NCI-H1092 (cell line): Measurements from ENCODE around the gene SUGCT.
"Not testable (repeated sequence)": the region's sequence is repeated elsewhere in the genome, so short reads cannot be mapped to it uniquely, and the experiment has no call there.

Experiments
- DNase-seq: peaks from one replicate; lab custom pipeline; 2025; lab: John Stamatoyannopoulos, UW

Gene SUGCT

DNA sequence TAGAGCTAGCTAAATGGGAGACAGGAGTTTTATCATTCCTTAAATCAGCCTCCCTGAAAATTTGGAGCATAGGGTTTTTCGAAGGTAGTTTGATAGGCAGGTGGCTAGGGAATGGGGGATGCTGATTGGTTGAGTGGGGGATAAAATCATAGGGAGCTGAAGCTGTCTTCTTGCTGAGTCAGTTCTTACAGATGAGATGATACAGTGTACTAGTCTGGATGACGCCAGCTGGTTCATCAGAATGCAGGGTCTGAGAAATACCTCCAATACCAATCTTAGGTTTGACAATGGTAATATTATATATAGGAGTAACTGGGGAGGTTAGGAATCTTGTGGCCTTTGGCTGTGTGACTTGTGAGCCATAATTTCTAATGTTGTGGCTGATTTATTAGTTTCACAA is 271.2 kb downstream of the SUGCT start:
- no peak for DNase-seq

DNA sequence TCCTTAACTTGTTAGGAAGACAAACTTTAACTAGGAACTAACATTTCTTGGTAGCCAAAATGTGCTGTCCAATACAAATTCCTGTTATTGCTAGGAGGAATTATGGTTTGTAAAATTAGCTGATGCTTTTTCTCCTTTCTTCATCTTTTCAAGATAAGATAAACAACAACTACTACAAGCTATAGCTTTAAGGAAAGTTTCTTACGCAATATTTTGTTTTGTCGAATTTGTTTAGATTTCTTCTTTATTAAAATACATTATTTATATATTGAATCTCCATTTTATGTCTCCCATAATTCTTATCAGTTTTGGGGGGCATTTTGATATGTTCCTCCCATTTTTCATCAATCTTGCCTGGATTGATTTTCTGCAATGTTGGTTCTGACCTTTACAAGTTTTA is 277.5 kb downstream of the SUGCT start:
- no peak for DNase-seq

DNA sequence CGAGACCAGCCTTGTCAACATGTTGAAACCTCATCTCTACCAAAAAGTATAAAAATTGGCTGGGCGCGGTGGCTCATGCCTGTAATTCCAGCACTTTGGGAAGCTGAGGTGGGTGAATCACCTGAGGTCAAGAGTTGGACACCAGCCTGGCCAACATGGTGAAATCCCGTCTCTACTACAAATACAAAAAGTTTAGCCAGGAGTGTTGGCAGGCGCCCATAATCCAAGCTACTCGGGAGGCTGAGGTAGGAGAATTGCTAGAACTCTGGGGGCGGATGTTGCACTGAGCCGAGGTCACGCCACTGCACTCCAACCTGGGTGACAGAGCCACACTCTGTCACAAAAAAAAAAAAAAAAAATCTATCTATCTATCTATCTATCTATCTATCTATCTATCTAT is 279.9 kb downstream of the SUGCT start:
- not testable (repeated sequence) for DNase-seq

DNA sequence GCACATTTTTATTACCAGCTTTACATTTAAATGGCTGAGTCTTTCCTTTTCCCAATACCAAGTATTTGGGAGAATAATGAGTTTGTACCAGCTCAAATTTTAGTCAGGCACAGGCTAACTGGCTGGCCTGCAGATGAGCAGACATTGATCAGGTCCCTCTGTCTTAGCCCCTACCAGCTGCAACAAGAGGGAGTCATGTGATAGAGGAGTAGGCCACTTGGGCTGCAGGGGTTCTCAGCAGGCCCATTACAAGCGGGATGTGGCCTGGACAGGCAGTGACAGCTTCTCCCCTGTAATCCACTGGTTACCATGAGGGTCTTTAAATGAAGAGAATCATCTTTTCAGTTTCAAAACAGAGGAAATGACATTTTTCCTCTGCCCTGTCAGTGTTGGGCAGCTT is 283.6 kb downstream of the SUGCT start:
- DNase-seq: no peak

DNA sequence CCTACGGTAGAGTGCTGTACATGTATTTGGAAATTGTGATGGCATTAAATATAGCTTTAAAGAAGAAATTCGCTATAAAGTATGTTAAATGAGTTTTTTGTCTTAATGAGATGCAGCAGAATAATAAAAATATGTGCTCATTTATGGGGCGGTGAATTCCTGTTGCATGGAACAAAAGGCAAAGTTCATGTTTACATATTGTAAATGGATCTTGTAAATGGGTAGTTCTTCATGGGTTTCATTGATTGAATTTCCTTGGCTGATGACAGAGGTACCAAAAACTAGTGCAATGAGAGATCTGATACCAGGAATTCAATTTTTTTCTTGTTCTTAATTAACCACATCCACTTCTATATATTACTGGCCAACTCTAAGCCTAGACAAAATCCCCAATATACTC is 284.2 kb downstream of the SUGCT start:
- DNase-seq: no peak

DNA sequence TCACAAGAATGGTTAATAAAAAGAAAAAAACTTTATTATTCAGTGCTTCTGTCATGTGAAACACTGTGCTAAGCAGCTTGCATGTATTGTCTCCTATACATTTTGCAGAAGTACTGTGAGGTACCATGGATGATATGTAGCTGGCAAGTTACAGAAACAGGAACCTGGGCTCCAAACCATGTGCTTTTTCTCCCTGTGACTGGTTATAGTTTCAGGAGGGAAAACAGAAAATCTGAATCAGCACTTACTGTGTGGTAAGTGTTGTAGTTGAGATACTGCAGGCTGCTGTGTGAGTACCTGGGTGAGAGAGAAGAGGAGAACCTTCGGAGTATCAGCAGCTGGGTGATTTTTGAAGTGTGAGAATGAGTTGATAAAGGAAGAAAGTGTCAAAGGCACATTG is 285.0 kb downstream of the SUGCT start:
- DNase-seq: no peak

DNA sequence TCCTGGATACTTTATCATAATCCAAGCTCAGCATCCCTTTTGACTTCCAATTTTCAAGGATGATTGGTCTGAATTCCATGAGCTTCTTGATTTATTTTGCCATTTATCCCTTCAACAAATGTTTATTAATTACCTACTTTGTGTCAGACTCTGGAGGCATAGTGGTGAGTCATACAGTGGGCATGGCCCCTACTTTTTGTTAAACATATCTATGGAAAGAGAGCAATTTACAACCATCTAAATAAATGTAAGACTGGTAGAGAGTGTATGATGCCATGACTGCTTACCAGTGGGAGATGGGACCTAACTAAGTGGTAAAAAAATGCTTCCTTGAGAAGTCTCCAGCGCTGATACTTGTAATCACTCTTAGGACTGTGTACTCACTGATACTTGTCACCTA is 286.6 kb downstream of the SUGCT start:
- DNase-seq: no peak

DNA sequence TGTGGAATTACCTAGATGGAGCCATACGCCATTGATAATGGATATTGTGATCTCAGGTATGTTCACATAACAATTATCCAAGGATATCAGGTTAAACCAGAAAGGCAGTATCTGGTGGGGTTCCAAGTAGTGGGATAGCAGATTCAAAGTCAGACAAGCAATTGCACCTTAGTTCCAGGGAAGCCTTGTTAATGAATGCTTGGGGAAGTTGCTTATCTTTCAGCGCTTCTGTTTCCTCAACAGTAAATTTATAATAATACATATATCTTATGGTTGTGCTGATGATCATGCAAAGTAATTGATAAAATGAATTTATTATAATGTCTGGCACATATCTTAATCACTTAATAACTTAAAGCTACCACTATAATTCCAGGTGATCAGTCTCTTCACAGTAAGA is 290.9 kb downstream of the SUGCT start:
- no peak for DNase-seq

DNA sequence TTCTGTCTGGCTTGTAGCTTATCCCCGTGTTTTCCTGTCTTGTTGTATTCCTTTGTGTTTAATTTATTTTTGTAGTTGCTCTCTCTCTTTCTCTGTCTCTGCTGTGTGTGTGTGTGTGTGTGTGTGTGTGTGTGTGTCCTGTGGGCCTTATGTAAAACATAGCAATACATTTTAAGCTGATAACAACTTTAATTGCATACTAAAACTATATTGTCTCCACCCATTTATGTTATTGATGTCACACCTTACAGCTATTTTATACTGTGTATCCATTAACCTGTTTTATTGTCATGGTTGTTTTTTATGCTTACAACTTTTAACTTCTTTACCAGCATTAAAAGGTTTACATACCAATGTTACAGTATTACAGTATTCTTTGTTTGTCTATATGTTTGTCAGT is 293.6 kb downstream of the SUGCT start:
- DNase-seq: no peak

DNA sequence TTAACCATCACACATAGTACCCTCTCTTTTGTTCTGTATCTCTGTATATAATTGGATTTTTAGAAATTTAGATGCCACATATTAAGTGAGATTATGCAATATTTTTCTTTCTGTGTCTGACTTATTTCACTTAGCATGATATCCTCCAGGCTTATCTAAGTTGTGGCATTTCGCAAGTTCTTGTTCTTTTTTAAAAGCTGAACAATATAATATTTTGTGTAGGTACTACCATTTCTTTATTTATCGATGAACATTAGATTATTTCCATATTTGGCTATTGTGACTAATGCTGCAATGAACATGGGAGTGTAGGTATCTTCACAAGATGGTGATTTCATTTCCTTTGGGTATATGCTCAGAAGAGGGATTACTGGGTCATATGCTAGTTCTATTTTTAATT is 295.0 kb downstream of the SUGCT start:
- DNase-seq: no peak

DNA sequence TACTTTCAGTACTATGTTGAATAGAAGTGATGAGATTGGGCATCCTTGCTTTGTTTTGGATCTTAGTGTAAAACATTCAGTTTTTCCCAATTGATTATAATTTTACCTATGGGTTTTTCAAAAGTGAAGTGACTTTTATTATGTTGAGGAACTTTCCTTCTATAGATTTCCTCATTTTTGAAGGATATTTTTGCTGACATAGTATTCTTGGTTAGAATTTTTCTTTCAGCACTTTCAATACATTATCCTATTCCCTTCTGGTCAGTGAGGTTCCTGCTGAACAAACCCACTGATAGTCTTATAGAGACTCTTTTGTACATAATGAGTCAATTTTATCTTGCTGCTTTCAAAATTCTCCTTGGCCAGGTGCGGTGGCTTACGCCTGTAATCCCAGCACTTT is 297.2 kb downstream of the SUGCT start:
- no peak for DNase-seq

DNA sequence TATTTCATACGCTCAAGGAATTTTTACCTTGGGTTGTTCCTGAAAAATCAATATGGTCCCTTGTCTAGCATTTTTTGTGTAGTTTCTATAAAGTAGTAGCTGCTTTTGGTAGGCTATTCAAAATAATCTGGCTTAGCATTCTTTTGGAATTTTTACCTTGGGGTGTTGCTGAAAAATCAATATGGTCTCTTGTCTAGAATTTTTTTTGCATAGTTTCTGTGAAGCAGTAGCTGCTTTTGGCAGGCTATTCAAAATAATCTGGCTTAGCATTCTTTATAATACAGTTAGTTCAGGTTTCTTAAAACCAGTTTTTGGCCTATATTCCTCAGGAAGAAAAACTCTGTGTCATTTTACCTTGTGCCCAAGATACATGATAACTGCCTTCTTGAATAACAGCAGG is 301.9 kb downstream of the SUGCT start:
- no peak for DNase-seq

DNA sequence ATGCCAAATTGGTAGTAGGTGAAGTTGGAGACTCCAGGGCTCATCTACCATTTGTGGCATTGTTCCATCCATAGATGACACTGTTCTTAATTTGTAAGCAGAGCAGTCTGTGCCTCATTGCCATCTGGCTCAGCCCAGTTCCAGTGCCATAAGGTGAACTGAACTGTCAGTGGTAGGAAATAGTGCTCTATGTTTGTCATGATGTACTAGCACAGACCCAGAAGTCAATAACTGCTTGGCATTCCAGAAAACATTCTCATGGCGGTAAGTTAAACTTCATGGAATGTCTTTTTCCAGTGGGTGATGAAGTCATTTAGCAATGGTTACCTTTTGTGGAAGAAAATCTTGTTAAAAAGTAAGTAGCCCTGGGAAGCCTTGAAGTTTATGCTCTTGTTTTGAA is 302.7 kb downstream of the SUGCT start:
- no peak for DNase-seq

DNA sequence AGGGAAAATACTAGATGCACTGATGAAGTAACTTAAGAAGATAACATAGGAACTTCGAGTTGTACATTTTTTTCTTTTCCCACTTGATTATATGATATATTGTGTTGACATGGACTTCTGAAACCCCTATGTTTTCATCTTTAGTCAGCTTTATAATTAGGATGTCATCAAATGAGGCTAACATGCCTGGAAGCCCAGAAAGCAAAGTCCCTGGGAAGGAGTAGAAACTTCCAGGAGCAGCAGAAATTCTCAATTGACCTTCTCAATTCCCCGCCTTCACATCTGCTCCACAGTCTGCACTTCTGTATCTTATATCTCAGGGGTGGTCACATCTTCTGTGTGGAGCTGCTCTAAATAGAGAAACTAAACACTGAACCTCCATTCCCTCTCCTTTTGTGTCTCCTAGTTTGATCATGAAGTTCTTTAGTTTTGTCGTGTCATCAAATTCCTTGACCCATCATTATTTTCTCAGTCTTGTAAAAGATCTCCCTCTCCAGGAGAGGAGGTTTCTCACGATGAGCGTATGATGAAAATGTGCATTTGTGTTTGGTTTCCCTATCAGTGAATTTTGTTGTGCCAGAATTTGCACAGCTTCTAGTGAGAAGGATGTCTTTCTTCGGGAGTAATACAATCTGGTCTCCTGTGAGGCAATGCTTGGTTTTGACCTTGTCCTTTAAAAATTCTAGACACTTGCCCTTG is 303.3 kb downstream of the SUGCT start:
- no peak for DNase-seq

DNA sequence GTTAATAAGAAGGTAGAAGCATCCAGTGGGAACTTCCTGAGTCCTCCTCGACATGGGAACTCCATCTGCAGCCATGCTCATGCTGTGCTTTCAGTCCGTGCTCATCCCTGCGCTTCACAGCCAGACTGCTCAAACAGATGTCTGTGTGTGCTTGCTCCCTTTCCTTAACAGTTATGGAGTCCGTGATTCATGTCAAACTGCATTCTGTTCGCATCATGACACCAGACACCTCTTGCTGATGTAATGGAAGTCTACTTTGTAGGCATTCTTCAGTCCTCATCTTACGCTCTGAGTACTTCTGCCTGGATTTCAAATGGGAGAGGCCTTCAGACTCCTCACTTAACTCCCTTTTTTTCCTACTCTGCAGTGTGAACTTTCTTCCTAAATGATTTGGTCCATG is 304.9 kb downstream of the SUGCT start:
- no peak for DNase-seq

DNA sequence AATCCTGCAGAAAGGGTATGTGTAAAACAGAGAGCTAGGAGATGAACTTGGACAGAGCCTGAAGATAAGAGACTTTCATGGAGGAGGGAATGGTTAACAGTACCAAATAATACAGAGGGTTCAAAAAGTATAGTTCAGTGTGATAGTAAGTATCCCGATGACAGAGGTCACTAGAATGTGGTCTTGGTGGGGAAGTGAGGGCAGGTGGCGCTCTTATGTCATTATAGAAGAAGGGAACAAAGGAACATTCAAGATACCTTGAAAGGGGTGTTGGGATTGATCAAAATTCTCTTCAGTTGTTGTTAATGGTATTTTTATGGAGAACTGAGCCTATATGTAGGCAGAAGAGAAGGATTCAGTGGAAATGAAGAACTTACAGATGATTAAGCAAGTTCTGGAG is 312.5 kb downstream of the SUGCT start:
- no peak for DNase-seq

DNA sequence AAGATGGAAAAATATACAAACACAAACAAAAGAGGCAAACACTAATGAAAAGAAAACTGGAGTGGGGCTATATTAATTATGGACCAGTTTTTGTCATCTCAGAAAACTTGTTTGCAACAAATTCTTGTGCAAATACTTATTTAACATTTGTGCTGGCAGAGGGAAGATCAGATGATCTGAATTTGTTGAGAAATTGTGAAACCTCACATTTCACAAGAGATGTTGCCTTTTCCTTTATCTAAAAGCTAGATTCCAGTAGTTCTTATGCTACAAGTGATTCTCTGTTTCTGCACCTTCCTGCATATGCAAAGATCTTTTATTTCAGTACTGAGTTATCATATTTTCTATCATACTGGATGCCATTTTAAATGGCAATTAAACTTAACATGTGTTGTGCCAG is 320.7 kb downstream of the SUGCT start:
- no peak for DNase-seq

DNA sequence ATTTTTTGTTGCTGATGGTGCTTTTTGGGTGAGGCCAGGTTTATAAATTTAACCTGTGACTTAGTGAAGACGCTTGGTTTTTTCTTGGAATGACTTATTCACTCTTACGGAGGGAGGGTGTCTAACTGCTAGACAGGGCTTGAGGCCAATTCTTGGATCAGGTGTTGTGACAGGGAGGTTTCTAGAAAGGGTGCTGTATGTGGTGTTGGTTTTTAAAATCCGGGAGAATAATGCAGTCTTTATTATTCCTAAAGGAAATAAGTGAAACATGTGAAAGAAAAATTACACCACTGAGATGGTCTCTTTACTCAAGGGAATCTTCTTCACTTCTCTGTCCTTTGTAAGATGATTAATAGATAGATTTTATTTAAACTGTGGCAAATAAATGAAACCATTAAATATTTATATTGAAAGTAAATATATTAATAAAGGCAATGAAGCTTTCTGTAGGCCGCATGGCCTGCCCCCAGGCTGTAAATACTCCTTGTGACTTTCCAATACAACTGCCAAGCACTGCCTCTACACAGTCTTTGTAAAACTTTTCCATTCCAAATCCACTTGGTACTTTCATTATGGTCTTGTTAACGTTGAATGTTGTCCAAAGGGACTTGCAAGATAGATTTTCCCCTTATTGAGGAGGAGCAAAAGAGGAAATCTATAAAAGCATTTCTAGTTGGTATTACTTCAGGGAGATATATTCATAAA is 323.1 kb downstream of the SUGCT start:
- no peak for DNase-seq

DNA sequence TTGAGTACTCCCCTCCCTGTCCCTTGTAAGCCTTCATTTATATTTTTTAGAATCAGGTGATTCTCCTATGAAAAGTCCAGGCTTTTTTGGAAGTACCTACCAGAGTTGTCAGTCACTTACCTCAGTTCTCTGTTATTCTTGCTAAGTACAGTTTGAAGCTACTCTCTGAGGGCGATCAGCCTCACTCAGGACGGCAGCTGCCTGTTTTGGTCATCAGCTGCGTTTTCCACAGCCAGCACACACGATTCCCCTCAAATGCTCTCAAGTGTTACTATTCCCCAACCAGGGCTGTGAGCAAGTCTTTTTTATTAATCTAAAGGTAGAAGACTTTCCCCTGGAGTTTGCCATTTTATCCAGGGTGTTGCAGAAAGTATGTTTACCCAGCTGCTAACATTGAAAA is 328.6 kb downstream of the SUGCT start:
- no peak for DNase-seq

DNA sequence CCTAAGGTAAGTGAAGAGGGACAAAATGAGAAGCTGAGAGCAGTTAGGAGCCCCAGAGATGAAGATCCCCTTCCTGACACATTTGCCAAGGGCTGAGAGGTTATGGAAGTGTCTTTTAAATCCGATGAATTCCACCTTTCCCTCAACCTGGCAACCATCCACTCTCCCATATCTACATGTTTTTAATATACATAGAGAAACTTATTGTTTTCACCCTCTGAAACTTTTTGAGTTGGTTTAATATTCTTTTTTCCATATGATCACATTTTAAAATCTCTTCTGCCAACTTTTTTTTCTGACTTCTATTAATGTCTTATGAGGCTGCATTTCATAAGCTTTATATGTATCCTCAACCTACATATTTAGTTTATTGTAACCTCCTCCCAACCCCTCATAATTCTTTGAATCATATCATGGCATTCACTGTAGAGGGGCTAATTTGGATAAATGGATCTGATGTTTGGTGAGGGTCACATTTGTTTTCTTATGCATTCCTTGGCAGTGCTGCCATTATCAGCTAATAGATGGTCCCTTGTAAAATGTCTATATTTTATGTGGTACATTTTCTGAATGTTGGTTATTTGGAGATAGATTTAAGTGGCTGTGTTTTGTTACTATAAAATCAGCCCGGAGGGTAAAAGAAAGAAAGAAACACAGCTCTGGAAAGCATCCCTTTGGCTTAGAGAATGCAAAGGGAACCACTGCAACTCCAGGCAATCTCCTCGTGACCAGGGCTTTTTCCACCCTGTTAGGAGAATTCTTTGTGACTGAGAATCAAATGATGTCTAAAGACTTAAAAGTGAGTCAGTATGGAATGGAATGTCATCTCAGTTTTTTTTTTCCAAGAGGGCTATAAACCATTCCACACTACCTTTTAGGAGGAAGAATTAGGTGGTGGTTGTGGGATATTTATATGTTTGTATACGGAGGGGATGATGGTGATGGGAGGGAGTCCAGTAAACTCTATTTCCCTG is 334.4 kb downstream of the SUGCT start:
- no peak for DNase-seq

DNA sequence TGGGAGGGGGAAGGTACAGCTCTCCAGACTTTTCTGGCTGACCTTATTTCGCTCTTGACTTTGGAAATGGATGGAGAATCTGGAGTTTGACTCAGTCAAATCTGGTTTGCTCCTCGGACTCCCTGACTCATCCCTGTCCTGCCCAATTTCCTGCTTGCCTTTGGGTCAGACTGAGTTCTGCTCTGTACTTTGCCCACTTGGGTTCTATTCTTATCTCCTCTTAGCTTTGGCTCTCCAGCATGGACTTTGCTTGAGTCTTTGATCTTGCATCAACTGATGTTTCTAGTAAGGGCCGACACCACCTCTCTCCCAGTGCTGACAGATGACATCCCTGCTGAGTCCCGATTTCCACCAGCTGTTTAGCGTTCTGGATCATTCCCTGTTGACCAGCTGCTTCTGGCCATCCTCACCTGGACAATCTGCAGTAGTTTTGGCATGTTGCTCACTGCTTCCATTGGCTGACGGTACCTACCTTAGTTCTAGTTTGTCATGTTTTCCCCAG is 335.3 kb downstream of the SUGCT start:
- no peak for DNase-seq

DNA sequence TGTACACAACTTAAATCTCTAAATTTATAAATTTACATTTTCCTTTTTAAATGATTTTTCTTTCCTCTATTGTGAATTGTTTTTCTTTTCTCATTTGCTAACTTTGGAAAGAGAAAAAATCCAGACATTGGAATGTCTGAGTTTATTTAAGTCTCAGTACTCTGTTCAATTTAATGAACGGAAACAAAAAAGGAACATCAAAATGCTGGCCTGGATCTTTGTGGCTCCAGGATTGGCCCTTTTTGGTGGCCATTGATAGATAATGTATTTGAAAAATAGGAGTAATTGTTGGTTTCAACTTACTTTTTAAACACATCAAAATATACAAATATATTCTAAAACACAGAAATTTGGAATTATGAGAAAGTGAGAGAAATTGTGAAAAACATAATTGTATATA is 336.0 kb downstream of the SUGCT start:
- DNase-seq: no peak

DNA sequence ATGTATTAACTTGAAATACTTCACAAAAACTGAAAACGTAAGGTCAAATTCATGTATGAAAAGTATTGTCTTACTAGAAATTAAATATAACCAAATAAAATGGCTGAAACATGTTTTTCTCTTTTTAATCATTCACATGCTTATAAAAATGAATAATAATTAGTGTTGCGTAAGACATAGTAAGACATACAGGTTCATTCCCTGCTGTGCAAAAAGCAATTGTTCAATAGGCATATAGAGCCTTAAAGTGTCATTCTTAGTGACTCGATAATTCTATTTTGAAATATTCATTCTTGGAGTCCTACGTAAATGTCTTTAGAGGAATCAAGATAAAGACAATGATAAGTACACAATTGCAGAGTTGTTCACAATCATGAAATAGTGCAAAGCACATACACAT is 337.1 kb downstream of the SUGCT start:
- DNase-seq: no peak
